Heart right ventricle (tissue), 16 donors: ENCODE data around the gene ABL1. TPM values are rescaled to one million over a fixed set of nuclear protein-coding genes. Genes with fewer than 3 reads are reported as not detected.

Experiments
- ATAC-seq, 8 donors: fragments of 200-7000 bp; cut with Tn5 transposase; one replicate each; pipeline ENCODE4 v1.9.1; 2020; ENCODE audit warnings: mild to moderate bottlenecking in 8 of 8, moderate library complexity in 8 of 8, moderate number of reproducible peaks in 1 of 8
- DNase-seq, 2 donors: peaks; one replicate each; pipeline ENCODE4 v3.0.0-alpha.2; 2020
- H3K27ac ChIP-seq, 10 donors: fragments of 200-600 bp; sonication (generic) in 2 of 10; one replicate each; pipeline versions ENCODE4 v1.5.0 to v1.8.0; 2020 to 2022; ENCODE audit warnings: mild to moderate bottlenecking in 3 of 10
- H3K27me3 ChIP-seq, 7 donors: fragments of 200-600 bp; one replicate each; pipeline ENCODE4 v1.8.0; 2021 to 2022; ENCODE audit warnings: mild to moderate bottlenecking in 2 of 7
- H3K36me3 ChIP-seq, 9 donors: fragments of 200-600 bp; sonication (generic) in 1 of 9; one replicate each; pipeline versions ENCODE4 v1.5.0 to v1.8.0; 2020 to 2022; ENCODE audit warnings: mild to moderate bottlenecking in 2 of 9
- H3K4me1 ChIP-seq, 9 donors: fragments of 200-600 bp; sonication (generic) in 1 of 9; one replicate each; pipeline versions ENCODE4 v1.5.0 to v1.8.0; 2020 to 2022; ENCODE audit warnings: mild to moderate bottlenecking in 4 of 9
- H3K4me3 ChIP-seq, 10 donors: fragments of 200-600 bp; sonication (generic) in 2 of 10; one replicate each; pipeline versions ENCODE4 v1.5.0 to v1.8.0; 2020 to 2022; ENCODE audit warnings: mild to moderate bottlenecking in 7 of 10, moderate library complexity in 2 of 10
- H3K9me3 ChIP-seq, 11 donors: fragments of 200-600 bp in 10 of 11; sonication (generic) in 2 of 11; one replicate each; pipeline versions ENCODE4 v1.5.0 to v1.8.0; 2013 to 2022; ENCODE audit warnings: mild to moderate bottlenecking in 2 of 11, control low read depth in 1 of 11, moderate library complexity in 1 of 11
- WGBS, 2 donors: extraction: QIAGEN DNeasy Blood & Tissue Kit; methylation state at CpG; one replicate each; pipeline ENCODE4 v1.1.7; 2013; ENCODE audit warnings: inconsistent platforms in 1 of 2; 5-methylcytosine and 5-hydroxymethylcytosine counted together
- intact Hi-C, 10 donors: fragments of 100-400 bp; cut with DNase I; formaldehyde crosslinking; loops; one replicate each; pipeline versions ENCODE4 v1.11.1 to v1.14.2; 2022
- polyA plus RNA-seq, 2 donors: library from polyadenylated mRNA; stranded (reverse); fragments of 200-250 nt; gene quantifications; one replicate each; pipeline ENCODE4 v1.2.3, GENCODE V29; 2013
- total RNA-seq, 10 donors: library from RNA; stranded (reverse); fragmentation: NEBNext Ultra II Directional in 3 of 10; extraction: Animal tissue kit (Norgen Biotek cat#: 25700) in 3 of 10; gene quantifications; one replicate each; pipeline versions ENCODE4 v1.2.1 to v1.2.4, GENCODE V29; 2021 to 2023
- TF ChIP-seq, protein P1 (sequence below), 9 donors: fragments of 200-600 bp; sonication (generic) in 2 of 9; IDR thresholded peaks; one replicate each; pipeline versions ENCODE4 v1.5.0 to v1.8.0; 2021 to 2022; ENCODE audit warnings: antibody characterized with exemption in 9 of 9, mild to moderate bottlenecking in 5 of 9, moderate library complexity in 1 of 9
- donor health status: Arrhythmogenic right ventricular cardiomyopathy.
- donor health status: ischemic (EF 13 %, LVEDD 7.1; RV severe dilation, severe dysfunction).
- donor health status: healthy with polysubstance abuse.
- donor health status: DM: no; HTN: yes; CAD: no.
- donor health status: DM: no; HTN: no; CAD: no.
- donor health status: ischemic (EF 25% LVEDD 6.9; RV normal size, moderate dysfunction).
- donor health status: ischemic (EF 25% LVEDD 5.7; RV mildly dilated, moderate dysfunction).
- donor health status: healthy.
- donor health status: DM: yes; HTN: yes; CAD: no.
- donor health status: Ischemic cardiomyopathy.
- donor health status: ischemic (EF 35%, LVEDD 5.7; RV mildly dilated, moderate dysfunction).
- donor health status: nonischemic (EF 11% LVEDD 7.7; RV severe dilation, severe dysfunction).
- donor health status: DM: yes; HTN: yes; CAD: no.
- donor health status: PGD.
- donor health status: ischemic (EF 29% LVEDD 5.4; RV normal size, mild dysfunction).
- donor health status: nonischemic (EF 23%, LVEDD 6.1; RV moderate dilation, normal function).

Gene ABL1
- total and polyA plus RNA-seq, 12 donors: 16.2 to 48.8 (median 33.3) TPM

DNA sequence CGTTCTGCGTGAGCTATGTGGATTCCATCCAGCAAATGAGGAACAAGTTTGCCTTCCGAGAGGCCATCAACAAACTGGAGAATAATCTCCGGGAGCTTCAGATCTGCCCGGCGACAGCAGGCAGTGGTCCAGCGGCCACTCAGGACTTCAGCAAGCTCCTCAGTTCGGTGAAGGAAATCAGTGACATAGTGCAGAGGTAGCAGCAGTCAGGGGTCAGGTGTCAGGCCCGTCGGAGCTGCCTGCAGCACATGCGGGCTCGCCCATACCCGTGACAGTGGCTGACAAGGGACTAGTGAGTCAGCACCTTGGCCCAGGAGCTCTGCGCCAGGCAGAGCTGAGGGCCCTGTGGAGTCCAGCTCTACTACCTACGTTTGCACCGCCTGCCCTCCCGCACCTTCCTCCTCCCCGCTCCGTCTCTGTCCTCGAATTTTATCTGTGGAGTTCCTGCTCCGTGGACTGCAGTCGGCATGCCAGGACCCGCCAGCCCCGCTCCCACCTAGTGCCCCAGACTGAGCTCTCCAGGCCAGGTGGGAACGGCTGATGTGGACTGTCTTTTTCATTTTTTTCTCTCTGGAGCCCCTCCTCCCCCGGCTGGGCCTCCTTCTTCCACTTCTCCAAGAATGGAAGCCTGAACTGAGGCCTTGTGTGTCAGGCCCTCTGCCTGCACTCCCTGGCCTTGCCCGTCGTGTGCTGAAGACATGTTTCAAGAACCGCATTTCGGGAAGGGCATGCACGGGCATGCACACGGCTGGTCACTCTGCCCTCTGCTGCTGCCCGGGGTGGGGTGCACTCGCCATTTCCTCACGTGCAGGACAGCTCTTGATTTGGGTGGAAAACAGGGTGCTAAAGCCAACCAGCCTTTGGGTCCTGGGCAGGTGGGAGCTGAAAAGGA lies 50.7 kb downstream of the ABL1 start:
- H3K27ac ChIP-seq: no peak overlapping the region
- TF ChIP-seq, protein P1, sequence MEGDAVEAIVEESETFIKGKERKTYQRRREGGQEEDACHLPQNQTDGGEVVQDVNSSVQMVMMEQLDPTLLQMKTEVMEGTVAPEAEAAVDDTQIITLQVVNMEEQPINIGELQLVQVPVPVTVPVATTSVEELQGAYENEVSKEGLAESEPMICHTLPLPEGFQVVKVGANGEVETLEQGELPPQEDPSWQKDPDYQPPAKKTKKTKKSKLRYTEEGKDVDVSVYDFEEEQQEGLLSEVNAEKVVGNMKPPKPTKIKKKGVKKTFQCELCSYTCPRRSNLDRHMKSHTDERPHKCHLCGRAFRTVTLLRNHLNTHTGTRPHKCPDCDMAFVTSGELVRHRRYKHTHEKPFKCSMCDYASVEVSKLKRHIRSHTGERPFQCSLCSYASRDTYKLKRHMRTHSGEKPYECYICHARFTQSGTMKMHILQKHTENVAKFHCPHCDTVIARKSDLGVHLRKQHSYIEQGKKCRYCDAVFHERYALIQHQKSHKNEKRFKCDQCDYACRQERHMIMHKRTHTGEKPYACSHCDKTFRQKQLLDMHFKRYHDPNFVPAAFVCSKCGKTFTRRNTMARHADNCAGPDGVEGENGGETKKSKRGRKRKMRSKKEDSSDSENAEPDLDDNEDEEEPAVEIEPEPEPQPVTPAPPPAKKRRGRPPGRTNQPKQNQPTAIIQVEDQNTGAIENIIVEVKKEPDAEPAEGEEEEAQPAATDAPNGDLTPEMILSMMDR (IDR thresholded peaks at IDR 0.05): no peak
- no peaks in the 10 kb centered on the region for H3K27me3 ChIP-seq
- DNase-seq: no peak
- peaks cover 8 to 100% (median 67%) of the 10 kb centered on the region in 9 donors for H3K36me3 ChIP-seq
- H3K4me1 ChIP-seq: no peaks in the 10 kb centered on the region
- H3K9me3 ChIP-seq: no peaks in the 10 kb centered on the region
- 80 to 81% methylated on average over 35 of the region's 35 CpGs for WGBS, 2 donors
- peak in 3 of 8 donors; percentile 14 to 31 (median 28) for ATAC-seq
- intact Hi-C loops: no loop called here
- H3K4me3 ChIP-seq: no peak overlapping the region

DNA sequence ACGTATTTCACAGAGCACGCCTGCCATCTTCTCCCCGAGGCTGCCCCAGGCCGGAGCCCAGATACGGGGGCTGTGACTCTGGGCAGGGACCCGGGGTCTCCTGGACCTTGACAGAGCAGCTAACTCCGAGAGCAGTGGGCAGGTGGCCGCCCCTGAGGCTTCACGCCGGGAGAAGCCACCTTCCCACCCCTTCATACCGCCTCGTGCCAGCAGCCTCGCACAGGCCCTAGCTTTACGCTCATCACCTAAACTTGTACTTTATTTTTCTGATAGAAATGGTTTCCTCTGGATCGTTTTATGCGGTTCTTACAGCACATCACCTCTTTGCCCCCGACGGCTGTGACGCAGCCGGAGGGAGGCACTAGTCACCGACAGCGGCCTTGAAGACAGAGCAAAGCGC lies 51.9 kb downstream of the ABL1 start:
- ATAC-seq: no peak
- DNase-seq: no peak
- intact Hi-C loops: no loop called here
- H3K9me3 ChIP-seq: no peaks in the 10 kb centered on the region
- H3K36me3 ChIP-seq: peaks cover 8 to 99% (median 63%) of the 10 kb centered on the region in 9 donors
- no peaks in the 10 kb centered on the region for H3K27me3 ChIP-seq
- whole genome bisulfite sequencing, 2 donors: 94 to 95% methylated on average over 23 of the region's 23 CpGs
- no peak overlapping the region for H3K27ac ChIP-seq
- no peak overlapping the region for H3K4me3 ChIP-seq
- H3K4me1 ChIP-seq: peaks cover 0 to 1% (median 0%) of the 10 kb centered on the region in 9 donors
- TF ChIP-seq, protein P1 (IDR thresholded peaks at IDR 0.05): no peak

DNA sequence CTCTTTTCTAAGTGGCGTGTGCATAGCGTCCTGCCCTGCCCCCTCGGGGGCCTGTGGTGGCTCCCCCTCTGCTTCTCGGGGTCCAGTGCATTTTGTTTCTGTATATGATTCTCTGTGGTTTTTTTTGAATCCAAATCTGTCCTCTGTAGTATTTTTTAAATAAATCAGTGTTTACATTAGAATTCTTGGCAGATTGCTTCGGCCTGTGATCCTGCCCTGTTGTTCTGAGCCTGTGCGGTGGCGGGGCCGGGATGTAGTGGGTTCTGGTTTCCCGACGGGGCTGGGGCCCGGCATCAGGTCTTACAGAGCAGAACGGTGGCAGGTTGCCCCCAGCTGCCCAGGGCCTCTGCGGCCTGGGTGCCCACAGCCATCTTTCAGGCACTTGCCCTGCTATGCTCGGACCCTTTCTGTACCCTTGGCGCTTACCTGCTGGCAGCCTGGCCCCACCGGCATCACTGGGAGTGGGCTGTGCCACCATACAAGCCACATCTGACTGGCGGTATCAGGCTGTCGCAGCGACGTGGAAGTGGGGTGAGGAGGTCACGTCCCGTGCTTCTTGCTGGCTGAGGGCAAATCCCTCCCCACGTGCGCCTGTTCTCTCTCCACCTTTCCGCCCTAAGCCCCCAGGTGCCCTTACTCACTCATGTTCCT lies 52.6 kb downstream of the ABL1 start:
- no peak for DNase-seq
- no peak overlapping the region for H3K4me3 ChIP-seq
- no peaks in the 10 kb centered on the region for H3K9me3 ChIP-seq
- TF ChIP-seq, protein P1 (IDR thresholded peaks at IDR 0.05): no peak
- no peak for ATAC-seq
- intact Hi-C loops: no loop called here
- 91 to 93% methylated on average over 25 of the region's 25 CpGs for WGBS, 2 donors
- no peaks in the 10 kb centered on the region for H3K27me3 ChIP-seq
- peaks cover 0 to 8% (median 0%) of the 10 kb centered on the region in 9 donors for H3K4me1 ChIP-seq
- no peak overlapping the region for H3K27ac ChIP-seq
- peaks cover 8 to 97% (median 63%) of the 10 kb centered on the region in 9 donors for H3K36me3 ChIP-seq

DNA sequence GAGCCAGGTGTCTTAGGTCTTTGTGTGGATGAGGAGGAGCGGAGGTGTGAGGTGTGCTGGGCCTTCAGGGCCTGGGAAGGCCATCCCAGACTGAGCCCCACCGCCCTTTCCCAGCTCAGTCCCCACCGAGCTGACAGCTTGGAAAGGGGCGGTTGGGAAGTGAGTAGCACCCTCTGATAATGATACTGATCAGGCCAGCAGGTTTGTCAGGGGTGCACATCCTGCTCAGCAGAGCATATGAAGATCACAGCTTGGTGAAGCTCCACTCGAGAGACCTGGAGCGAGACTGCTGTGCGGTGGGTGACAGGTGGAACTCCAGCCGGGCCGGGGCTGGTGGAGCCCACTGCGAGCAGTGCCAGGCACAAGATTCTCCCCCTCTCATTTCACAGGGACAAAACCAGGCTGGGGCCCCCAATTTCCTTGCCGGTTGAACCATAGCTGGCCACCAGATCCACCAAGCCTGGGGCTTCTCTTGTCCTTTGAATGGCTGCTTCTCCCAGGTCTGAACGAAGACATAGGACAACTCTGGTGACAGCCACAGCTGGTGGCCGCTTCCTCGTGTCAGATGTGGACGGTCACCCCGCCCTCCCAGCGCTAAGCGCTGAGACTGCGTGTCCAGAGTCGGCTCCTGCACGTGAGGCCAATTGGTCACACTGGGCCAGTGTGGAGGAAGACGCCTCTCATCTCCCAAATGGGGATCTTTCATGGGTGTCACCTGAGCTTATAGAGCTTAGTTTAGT lies 53.3 kb downstream of the ABL1 start:
- H3K9me3 ChIP-seq: no peaks in the 10 kb centered on the region
- intact Hi-C loops: no loop called here
- 88 to 92% methylated on average over 22 of the region's 22 CpGs for WGBS, 2 donors
- no peak for DNase-seq
- H3K4me3 ChIP-seq: no peak overlapping the region
- H3K27me3 ChIP-seq: no peaks in the 10 kb centered on the region
- ATAC-seq: no peak
- peaks cover 5 to 97% (median 63%) of the 10 kb centered on the region in 9 donors for H3K36me3 ChIP-seq
- TF ChIP-seq, protein P1 (IDR thresholded peaks at IDR 0.05): no peak
- H3K27ac ChIP-seq: no peak overlapping the region
- peaks cover 0 to 15% (median 3%) of the 10 kb centered on the region in 9 donors for H3K4me1 ChIP-seq
